SIG-M5 (cell line): ENCODE measurements around the gene TOMM40.

ENCODE experiments used
- DNase-seq: peaks from one replicate; lab custom pipeline; 2025; lab: John Stamatoyannopoulos, UW

Gene TOMM40

DNA sequence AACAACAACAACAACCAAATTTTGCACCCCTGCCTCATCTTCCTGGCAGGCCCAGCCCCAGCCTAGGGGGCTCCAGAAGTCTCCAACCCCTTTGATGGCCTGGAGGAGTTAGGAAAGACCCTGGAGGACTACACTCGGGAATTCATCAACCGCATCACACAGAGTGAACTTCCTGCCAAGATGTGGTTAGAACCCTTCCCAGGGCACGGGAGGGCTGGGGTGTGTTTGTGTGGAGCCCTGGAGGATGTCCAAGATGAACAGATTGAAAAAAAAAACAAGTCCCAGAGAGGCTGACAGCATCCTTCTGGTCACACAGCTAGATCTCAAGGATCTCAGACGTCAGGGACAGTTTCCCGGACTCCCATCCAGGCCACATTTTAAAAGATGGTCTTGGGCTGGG lies 36.7 kb downstream of the TOMM40 start:
- no peak for DNase-seq

DNA sequence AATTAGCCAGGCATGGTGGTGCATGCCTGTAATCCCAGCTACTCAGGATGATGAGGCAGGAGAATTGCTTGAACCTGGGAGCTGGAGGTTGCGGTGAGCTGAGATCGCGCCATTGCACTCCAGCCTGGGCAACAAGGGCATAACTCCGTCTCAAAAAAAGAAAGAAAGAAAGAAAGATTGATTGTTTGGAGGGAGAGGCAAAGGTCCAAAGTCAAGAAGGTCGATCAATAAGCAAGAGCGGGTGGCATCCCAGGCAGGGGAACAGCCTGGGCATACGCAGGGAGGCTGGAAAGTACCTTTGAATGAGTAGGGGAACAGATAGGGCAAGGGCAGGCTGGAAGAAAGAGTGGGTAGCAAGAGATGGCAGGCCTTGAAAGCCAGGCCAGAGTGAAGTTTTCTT lies 39.0 kb downstream of the TOMM40 start:
- DNase-seq: no peak

DNA sequence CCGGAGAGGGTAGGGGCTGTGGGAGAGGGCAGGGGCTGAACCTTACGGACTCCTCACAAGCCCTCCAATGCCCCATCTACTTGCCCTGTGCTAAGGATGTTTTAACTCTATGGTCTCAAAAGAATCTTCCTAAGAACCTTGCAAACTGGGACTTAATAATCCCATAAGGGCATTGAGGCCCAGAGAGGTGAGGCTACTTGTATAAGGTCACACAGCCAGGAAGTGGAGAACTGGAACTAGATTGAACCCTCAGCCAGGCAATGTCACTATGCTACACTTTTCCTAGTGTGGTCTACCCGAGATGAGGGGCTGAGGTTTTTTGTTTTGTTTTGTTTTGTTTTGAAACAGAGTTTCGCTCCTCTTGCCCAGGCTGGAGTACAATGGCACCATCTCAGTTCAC lies 40.5 kb downstream of the TOMM40 start:
- no peak for DNase-seq

DNA sequence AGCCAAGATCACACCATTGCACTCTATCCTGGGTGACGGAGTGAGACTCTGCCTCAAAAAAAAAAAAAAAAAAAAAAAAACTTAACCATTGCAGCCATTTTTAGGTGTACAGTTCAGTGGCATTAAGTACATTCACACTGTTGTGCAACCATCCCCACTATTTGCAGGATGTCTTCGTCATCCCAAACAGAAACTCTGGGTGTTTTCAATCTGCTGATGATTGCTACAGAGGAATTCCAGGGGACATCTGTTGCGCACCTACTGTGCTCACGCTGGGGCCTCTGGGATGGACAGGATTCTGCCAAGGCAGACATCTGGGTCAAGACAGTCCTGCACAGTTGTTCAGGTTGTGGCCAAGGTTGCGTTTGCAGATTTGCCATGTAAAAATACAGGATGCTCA lies 48.6 kb downstream of the TOMM40 start:
- no peak for DNase-seq

DNA sequence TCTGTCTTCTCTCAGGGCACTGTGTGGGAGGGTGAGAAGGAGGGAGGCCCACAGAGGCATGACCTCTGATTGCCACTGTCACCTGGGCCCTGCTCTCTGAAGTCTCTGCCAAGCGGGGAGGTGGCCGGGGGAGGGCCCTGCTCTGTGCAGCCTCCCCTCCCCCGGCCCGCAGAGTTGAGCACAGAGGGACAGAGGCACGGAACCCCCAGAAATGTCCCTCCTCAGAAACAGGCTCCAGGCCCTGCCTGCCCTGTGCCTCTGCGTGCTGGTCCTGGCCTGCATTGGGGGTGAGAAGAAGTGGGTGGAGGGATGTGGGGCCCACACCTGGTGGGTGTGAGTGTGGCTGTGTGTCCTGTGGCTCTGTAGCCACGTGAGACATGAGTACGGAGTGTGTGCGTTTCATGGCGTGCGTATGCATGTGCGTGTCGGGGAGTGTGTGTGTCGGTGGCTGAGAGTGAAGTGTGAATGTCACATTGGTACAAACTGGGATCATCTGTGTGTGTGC lies 51.1 kb downstream of the TOMM40 start, which contains the start of gene APOC4:
Gene APOC4, plus strand, starts transcription at position 171 of the 505 bp plus-strand sequence. Its CDS starts 41 bp downstream, at position 212.
- DNase-seq: no peak

DNA sequence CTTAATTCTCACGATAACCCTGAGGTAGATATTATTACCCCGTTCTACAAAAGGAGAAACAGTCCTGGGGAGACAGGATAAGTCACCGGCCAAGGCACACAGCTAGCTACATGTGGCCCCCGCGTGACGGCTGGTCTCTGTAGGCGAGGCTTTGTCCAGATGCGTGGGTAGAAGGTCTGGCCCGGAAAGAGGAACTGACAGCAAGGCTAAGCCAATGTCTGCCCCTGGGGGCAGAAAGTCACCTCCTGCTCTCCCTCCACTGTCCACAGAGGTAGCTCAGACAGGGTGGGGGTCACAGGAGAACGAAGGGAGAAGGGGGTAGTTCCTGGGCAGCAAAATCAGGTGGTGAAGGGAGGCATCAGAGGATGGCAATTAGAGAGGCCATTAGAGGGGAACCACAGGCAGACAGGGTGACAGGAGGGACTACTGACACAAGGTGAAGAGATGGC lies 52.8 kb downstream of the TOMM40 start:
- no peak for DNase-seq

DNA sequence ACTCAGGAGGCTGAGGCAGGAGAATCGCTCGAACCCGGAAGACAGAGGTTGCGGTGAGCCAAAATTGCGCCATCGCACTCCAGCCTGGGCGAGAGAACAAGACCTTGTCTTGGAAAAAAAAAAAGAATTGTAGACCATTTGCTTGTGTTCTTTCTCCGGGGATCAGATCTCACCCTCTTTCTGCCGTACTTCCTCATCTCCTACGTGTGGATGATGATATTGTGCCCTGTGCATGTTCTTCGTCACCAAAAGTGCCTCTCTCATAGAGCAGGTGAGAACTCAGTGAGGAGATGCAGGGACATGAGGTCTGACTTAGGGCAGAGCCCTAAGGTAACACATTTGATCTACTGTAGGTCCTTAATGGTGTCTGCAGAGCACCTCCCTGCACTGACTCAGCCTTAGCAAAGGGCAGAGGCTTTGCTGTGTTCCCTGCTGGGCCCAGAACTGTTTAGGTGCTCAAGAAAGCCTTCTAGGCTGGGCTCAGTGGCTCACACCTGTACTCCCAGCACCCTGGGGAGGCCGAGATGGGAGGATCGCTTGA lies 56.1 kb downstream of the TOMM40 start:
- DNase-seq: no peak

DNA sequence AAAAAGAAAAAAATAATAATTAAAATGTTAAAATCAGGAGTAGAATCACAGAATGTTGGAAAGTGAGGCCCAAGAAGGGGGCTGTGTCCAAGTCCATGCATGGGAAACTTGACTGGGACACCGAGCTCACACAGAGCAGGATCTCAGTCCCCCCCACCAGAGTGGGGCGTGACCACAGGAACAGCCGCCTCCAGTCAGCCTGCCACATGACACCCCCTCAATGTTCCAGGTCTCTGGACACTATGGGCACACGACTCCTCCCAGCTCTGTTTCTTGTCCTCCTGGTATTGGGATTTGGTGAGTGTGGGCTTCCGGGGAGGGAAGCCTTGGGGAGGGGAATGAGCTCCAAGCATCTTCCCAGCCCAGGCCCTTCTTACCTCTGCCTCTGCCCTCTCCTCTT lies 57.2 kb downstream of the TOMM40 start:
- DNase-seq: no peak

DNA sequence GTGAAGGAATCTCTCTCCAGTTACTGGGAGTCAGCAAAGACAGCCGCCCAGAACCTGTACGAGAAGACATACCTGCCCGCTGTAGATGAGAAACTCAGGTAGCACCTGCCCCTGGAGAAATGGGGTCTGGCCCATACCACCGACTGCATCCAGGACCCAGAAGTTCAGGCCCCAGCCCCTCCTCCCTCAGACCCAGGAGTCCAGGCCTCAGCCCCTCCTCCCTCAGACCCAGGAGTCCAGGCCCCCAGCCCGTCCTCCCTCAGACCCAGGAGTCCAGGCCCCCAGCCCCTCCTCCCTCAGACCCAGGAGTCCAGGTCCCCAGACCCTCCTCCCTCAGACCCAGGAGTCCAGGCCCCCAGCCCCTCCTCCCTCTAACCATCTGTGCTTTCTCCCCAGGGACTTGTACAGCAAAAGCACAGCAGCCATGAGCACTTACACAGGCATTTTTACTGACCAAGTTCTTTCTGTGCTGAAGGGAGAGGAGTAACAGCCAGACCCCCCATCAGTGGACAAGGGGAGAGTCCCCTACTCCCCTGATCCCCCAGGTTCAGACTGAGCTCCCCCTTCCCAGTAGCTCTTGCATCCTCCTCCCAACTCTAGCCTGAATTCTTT lies 57.8 kb downstream of the TOMM40 start:
- no peak for DNase-seq

DNA sequence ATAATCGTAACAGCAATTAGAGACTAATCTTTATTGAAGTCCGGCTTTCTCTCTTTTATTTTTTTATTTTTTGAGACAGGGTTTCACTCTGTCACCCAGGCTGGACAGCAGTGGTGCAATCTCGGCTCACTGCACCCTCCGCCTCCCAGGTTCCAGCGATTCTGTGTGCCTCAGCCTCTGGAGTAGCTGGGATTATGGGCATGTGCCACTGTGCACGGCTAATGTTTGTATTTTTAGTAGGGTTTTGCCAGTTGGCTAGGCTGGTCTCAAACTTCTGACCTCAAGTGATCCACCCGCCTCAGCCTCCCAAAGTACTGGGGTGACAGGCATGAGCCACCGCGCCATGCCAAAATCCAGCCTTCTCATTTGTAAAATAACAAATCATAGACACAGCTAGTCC lies 58.5 kb downstream of the TOMM40 start:
- no peak for DNase-seq

DNA sequence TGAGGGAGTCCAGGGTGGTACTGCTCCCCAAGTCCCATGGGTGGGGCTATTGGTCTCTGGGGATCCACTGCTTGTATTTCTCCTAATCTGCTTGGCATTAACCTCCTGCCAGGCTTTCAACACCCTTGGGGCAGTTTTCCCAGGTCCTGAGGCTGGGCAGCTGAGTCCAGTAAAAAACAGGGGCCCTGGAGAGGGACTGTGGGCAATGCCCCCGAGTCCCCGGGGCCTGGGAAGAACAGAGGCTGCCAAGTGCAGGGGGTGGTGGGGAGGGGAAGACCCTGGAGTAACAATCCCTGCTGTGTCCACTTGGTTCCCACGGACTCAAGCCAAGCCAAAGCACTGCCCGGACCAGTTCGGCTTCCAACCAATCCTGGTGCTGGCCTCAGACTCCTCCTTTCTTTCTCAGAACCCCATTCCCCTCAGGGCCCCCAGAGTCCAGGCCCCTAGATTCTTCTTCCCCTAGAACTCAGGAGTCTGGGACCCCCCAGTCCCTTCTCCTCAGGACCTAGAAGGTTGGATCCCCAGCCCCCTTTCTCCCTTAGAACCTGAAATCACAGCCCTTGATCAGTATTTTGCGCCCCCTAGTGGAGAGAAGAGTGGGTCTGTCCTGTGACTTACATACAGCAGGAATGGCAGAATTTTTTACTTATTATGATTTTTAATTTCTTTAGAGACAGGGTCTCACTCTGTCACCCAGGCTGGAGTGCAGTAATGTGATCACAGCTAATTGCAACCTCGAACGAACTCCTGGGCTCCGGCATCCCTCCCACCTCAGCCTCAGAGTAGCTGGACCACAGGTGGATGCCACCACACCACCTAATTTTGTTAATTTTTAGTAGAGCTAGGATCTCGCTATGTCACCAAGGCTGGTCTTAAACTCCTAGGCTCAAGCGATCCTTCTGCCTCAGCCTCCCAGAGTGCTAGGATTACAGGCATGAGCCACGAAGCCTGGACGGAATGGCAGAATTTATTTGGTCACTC lies 60.4 kb downstream of the TOMM40 start:
- no peak for DNase-seq
